Measurements from ENCODE around the gene MAN2A2. TPM values are rescaled to one million over a fixed set of nuclear protein-coding genes. Genes with fewer than 3 reads are reported as not detected.
"Not testable (repeated sequence)": the region's sequence is repeated elsewhere in the genome, so short reads cannot be mapped to it uniquely, and the experiment has no call there.

Gene MAN2A2
- total RNA-seq, 1 experiment from 2014 or later = 31.0 TPM

DNA sequence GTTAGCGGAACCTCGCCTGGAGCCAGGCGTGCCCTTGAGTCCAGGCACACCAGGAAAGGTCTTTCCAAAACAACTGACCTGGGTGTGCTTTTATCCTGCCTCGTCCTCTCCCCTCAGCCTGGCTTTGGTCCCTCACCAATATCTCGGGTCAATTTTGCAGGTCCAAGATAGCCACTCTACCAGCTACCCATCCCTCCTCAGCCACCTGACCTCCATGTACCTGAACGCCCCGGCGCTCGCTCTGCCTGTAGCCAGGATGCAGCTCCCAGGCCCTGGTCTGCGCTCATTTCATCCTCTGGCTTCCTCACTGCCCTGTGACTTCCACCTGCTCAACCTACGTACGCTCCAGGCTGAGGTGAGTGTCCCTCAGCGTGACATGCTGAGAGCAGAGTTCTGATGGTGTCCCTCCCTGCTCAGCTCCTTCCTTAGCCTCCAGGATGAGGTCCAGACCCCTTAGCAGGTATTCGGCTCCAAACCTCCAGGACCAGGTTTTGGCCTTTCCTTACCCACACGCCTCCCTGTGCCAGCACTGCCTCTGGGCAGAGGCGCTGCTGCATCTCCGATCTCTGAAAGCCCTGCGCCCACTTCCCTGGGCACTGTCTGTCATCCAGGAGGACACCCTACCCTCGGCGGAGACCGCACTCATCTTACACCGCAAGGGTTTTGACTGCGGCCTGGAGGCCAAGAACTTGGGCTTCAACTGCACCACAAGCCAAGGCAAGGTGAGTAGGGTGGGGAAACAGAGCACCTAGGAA is 15.1 kb downstream of the MAN2A2 start (continued):
- TF ChIP-seq ESRRA (CRISPR knock-in tag; IDR thresholded peaks at IDR 0.05; ENCODE audit: borderline replicate concordance) (no peak), IRF1 (CRISPR knock-in tag; IDR thresholded peaks at IDR 0.05) (no peak), ZNF121 (CRISPR knock-in tag; IDR thresholded peaks at IDR 0.05) (no peak), NR1H2 (CRISPR knock-in tag; IDR thresholded peaks at IDR 0.05) (no peak)
- TF ChIP-seq, protein P1, sequence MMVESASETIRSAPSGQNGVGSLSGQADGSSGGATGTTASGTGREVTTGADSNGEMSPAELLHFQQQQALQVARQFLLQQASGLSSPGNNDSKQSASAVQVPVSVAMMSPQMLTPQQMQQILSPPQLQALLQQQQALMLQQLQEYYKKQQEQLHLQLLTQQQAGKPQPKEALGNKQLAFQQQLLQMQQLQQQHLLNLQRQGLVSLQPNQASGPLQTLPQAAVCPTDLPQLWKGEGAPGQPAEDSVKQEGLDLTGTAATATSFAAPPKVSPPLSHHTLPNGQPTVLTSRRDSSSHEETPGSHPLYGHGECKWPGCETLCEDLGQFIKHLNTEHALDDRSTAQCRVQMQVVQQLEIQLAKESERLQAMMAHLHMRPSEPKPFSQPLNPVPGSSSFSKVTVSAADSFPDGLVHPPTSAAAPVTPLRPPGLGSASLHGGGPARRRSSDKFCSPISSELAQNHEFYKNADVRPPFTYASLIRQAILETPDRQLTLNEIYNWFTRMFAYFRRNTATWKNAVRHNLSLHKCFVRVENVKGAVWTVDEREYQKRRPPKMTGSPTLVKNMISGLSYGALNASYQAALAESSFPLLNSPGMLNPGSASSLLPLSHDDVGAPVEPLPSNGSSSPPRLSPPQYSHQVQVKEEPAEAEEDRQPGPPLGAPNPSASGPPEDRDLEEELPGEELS (CRISPR knock-in tag; IDR thresholded peaks at IDR 0.05) = no peak

- no peak for ATAC-seq
- ChIA-PET POLR2A (no interaction called here), CTCF (interaction anchor here (0.7 to 2.6 kb wide), 3 partner anchors 9 to 15 kb away, joined by 3 to 24 read pairs (median 4); partner anchors contain the start of genes HDDC3 and MAN2A2)
- peaks cover 15% of the 10 kb centered on the region for H3K4me1 Mint-ChIP-seq
- no peak for DNase-seq (ENCODE audit: low spot score)
- no peaks in the 10 kb centered on the region for H3K9me3 Mint-ChIP-seq
- H3K36me3 Mint-ChIP-seq = peaks cover 15% of the 10 kb centered on the region
- TF ChIP-seq CREB1 (CRISPR knock-in tag; IDR thresholded peaks at IDR 0.05) (no peak), KAT7 (CRISPR knock-in tag; IDR thresholded peaks at IDR 0.05; ENCODE audit: borderline replicate concordance) (no peak)
- TF ChIP-seq, protein P2, sequence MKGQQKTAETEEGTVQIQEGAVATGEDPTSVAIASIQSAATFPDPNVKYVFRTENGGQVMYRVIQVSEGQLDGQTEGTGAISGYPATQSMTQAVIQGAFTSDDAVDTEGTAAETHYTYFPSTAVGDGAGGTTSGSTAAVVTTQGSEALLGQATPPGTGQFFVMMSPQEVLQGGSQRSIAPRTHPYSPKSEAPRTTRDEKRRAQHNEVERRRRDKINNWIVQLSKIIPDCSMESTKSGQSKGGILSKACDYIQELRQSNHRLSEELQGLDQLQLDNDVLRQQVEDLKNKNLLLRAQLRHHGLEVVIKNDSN (CRISPR knock-in tag; IDR thresholded peaks at IDR 0.05) = no peak
- H3K27me3 Mint-ChIP-seq (ENCODE audit: low read depth) = no peaks in the 10 kb centered on the region; the same call in 1 of the 2 replicates
- H3K27ac Mint-ChIP-seq = no peak overlapping the region
- no peak overlapping the region for H3K4me3 Mint-ChIP-seq
These were observed 15.7 kb downstream of the MAN2A2 start for GRCh38 chr15:90918835-90919234.

- TF ChIP-seq, protein P2 (CRISPR knock-in tag; IDR thresholded peaks at IDR 0.05) = no peak
- no peak for TF ChIP-seq FOXJ3 (CRISPR knock-in tag; IDR thresholded peaks at IDR 0.05; ENCODE audit: borderline replicate concordance)
- POLR2A ChIA-PET = no interaction called here
- Mint-ChIP-seq H3K27me3 (ENCODE audit: low read depth) (no peaks in the 10 kb centered on the region; the same call in 1 of the 2 replicates), H3K9me3 (no peaks in the 10 kb centered on the region), H3K4me1 (peaks cover 16% of the 10 kb centered on the region), H3K36me3 (peaks cover 15% of the 10 kb centered on the region), H3K27ac (no peak overlapping the region), H3K4me3 (no peak overlapping the region)
- DNase-seq (ENCODE audit: low spot score) = no peak
- CTCF ChIA-PET = interaction anchor here (0.6 to 6.6 kb wide), 3 partner anchors 12 to 32 kb away, joined by 3 to 75 read pairs (median 4); partner anchors contain the start of genes HDDC3, MAN2A2 and UNC45A
- no peak for ATAC-seq
These were observed 18.8 kb downstream of the MAN2A2 start for GRCh38 chr15:90921887-90922286.

DNA sequence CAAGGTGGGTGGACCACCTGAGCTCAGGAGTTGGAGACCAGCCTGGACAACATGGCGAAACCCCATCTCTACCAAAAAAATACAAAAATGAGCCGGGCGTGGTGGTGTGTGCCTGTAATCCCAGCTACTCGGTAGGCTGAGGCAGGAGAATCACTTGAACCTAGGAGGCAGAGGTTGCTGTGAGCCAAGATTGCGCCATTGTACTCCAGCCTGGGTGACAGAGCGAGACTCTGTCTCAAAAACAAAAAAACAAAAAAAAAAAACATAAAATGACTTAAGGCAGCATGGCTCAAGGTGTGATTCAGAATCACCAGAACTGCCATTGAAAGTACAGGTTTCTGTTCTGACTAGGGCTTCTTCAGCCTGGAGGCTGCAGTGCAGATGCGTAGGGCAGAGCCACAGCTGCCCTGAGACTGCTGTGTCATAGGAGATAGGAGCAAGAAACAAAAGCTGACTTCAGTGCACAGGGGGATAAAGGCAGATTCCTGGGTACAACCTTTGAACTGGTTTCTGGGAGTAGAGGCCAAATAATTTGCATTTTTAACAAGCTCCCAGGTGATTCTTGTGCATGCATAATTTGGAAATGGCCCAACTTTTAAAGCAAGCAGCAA is 19.7 kb downstream of the MAN2A2 start:
- CTCF ChIA-PET = interaction anchor here (0.7 to 6.6 kb wide), 7 partner anchors 11 to 275 kb away, joined by 3 to 75 read pairs (median 3); partner anchors contain the start of genes HDDC3 and UNC45A
- Mint-ChIP-seq H3K4me1 (peaks cover 16% of the 10 kb centered on the region), H3K27ac (peak overlapping the region; percentile 51; the same call in 1 of the 2 replicates), H3K36me3 (peaks cover 15% of the 10 kb centered on the region)
- H3K9me3 Mint-ChIP-seq; H3K4me3 Mint-ChIP-seq; DNase-seq (ENCODE audit: low spot score); POLR2A ChIA-PET; H3K27me3 Mint-ChIP-seq (ENCODE audit: low read depth): not testable (repeated sequence)
- peak; percentile 58 for ATAC-seq

GRCh38 chr15:90924375-90924774 is 21.3 kb downstream of the MAN2A2 start:
- ChIA-PET POLR2A (no interaction called here), CTCF (interaction anchor here (1.2 to 6.6 kb wide), 3 partner anchors 9 to 32 kb away, joined by 4 to 75 read pairs (median 5); partner anchors contain the start of genes HDDC3, MAN2A2 and UNC45A)
- no peaks in the 10 kb centered on the region for H3K9me3 Mint-ChIP-seq
- H3K27me3 Mint-ChIP-seq (ENCODE audit: low read depth) = no peaks in the 10 kb centered on the region
- peaks cover 9% of the 10 kb centered on the region for H3K36me3 Mint-ChIP-seq
- DNase-seq (ENCODE audit: low spot score) = no peak
- no peak for ATAC-seq
- H3K27ac Mint-ChIP-seq = peak overlapping the region; percentile 32; the same call in 1 of the 2 replicates
- no peak overlapping the region for H3K4me3 Mint-ChIP-seq
- peaks cover 16% of the 10 kb centered on the region for H3K4me1 Mint-ChIP-seq
- TF ChIP-seq ARID4B (CRISPR knock-in tag; IDR thresholded peaks at IDR 0.05; ENCODE audit: borderline replicate concordance) = no peak
- TF ChIP-seq HMGA2 (CRISPR knock-in tag; IDR thresholded peaks at IDR 0.05) = no peak

Measured in WTC11 (cell line).